Measurements from ENCODE around the gene KCNK3.

KCNK3 gene

DNA sequence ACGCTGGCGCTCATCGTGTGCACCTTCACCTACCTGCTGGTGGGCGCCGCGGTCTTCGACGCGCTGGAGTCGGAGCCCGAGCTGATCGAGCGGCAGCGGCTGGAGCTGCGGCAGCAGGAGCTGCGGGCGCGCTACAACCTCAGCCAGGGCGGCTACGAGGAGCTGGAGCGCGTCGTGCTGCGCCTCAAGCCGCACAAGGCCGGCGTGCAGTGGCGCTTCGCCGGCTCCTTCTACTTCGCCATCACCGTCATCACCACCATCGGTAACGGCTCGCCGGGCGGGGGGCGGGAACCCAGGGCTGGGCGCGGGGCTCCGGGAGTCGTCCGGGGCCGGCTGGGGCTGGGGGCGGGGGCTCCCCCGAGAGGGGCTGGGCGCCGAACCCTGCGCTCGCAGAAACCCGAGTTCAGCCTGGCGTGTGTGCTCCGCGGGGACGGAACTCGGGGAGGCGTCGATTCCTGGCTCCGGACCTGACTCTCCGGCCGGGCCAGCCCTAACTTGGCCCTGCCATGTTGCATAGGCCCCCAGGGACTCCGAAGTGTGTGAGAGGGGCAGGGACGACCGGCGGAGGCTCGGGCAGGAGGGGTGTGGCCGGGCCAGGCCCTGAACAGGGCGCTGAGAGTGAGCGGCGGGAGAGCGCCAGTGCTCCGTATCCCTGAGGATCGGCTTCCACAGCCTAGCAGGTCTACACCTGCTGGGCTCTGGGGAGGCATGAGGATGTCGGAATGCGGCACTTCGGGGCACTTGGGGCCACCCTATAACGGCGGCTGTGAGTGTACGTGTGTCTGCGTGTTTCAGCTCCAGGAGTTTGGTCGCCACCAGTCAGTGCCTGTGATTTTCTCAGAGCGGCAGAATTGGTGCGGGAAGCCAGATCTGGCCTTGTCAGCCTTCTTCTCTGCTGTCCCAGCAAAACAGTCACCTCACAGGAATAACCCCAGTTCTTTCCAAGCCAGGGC, 651 bp downstream of the KCNK3 start:
- DNase-seq, result peak; percentile 33

DNA sequence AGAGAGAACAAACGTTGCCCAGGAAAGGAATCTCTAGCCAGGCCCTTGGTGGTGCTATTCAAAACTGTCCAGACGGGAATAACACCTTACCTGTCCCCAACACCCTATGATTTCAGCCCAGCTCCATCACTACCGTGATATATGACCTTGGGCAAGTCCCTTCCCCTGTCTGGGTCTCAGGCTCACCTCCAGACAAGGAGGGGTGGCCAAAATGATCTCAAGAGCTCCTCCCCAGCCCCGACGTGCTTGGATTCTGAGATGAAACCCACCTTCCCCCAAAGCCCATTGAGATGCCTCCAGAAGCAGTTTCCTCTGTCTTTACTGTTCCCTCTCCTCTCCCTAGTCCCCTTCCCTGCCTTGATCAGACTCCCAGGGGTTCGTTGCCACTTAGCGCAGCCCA, 1.5 kb downstream of the KCNK3 start:
- no peak for DNase-seq

DNA sequence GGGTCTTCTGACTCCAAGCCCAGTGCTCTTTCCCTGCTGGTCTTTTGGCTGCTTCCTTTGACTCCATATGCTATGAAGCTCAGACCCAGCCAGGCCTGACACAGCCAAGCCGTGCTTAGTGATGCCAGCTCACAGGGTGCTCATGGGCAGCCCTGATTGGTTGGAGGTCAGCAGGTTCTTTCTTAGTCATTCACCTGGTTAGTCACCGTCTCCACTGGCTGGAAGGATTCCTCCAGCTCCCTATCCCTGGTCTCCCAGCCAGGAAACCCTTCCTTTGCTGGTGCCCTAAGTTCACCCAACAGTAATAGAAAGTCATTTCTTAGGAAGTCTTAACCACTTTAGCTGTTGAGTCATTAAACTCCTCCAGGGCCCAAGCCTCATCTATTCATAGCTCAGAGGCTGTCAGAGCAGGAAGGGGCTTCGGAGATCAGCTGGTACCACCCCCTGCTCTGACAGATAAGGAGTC, 3.9 kb downstream of the KCNK3 start:
- DNase-seq, result no peak

- no peak for DNase-seq
Observed at GRCh38 chr2:26697425-26697824, 4.9 kb downstream of the KCNK3 start.

GRCh38 chr2:26699295-26699694, 6.8 kb downstream of the KCNK3 start:
- DNase-seq, result no peak

- DNase-seq, result no peak
Observed at GRCh38 chr2:26700078-26700477, 7.6 kb downstream of the KCNK3 start.

DNA sequence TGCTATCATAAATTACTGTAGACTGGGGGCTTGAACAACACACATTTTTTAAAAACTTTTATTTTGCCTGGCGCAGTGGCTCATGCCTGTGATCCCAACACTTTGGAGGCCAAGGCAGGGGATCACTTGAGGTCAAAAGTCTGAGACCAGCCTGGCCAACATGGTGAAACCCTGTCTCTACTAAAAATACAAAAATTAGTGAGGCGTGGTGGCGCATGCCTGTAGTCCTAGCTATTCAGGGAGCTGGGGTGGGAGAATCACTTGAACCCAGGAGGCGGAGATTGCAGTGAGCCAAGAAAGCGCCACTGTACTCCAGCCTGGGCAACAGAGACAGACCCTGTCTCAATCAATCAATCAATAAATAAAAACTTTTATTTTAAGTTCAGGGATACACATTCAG, 9.1 kb downstream of the KCNK3 start:
- DNase-seq, result no peak

DNA sequence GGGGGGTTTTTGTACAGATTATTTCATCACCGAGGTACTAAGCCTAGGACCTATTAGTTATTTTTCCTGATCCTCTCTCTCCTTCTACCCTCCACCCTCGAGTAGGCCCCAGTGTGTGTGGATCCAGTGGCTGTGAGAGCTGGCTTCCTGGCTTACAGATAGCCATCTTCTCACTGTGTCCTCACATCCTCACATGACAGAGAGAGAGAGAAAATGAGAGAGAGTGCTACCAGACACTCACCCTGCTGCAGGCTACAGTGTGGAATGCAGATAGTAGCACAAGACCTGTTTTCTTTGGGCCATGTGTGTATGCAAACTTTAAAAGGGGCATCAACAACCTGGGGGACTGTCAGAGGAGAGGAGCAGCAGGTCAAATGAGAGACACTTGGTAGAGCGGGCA, 9.5 kb downstream of the KCNK3 start:
- no peak for DNase-seq

DNA sequence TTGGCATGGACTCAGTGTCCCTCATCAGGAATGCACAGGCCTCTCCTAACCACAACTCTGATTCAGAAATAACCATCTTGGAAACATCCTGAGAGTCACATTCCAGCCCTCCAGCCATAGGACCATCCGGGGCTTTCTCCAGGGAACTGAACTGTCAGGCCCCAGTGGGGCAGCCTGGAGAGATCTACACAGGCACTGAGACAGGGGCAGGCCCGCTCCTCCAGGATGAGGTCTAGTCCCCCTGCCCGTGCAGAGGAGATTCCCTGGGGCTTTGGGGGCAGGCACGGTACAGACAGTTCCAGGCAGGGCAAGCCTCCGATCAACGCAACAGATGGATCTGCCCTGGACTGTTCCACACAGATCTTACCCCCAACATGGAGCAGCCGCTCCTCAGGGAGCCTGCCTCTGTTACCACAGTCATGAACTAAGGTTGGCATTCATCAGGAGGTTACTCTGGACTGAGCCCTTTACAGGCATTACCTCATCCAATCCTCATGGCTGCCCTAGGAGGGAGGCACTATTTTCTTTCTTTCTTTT, 12.0 kb downstream of the KCNK3 start:
- DNase-seq, result no peak

DNA sequence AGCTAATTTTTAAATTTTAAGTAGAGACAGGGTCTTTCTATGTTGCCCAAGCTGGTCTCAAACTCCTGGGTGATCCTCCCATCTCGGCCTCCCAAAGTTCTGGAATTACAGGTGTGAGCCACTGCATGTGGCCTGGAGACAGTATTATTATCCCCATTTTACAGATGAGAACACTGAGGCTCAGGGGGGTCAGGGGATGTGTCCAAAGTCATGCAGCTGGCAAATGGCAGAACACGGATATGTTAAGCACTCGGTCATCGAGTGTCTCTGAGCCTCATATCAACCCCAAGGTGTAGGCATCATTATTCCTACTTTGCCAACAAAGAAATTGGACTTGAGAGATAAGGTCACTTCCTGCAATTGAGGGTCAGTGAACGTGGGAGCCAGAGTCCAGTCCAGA, 12.6 kb downstream of the KCNK3 start:
- DNase-seq, result no peak

- no peak for DNase-seq
Observed at GRCh38 chr2:26706093-26706492, 13.6 kb downstream of the KCNK3 start.

- DNase-seq, result no peak
Observed at GRCh38 chr2:26706616-26707473, 14.3 kb downstream of the KCNK3 start.

DNA sequence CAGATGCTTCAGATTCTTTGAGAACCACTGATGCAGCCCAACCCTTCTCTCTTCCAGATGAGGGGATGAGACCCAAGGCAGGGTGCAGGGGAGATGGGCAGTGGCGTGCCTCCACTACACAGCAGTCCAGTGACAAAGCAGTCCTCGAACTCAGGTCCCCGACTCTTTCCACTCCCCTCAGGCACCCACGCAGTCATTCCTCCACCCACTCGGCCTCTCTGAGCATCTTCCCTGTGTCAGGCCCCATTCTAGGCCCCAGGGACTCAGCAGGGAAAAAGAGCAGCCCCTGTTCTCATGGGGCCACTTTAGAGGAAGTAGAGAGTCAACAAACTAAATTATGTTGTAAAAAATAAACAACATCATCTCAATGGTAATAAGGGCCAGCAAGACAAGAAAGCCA, 15.2 kb downstream of the KCNK3 start:
- no peak for DNase-seq

- no peak for DNase-seq
Observed at GRCh38 chr2:26708457-26708856, 15.9 kb downstream of the KCNK3 start.

DNA sequence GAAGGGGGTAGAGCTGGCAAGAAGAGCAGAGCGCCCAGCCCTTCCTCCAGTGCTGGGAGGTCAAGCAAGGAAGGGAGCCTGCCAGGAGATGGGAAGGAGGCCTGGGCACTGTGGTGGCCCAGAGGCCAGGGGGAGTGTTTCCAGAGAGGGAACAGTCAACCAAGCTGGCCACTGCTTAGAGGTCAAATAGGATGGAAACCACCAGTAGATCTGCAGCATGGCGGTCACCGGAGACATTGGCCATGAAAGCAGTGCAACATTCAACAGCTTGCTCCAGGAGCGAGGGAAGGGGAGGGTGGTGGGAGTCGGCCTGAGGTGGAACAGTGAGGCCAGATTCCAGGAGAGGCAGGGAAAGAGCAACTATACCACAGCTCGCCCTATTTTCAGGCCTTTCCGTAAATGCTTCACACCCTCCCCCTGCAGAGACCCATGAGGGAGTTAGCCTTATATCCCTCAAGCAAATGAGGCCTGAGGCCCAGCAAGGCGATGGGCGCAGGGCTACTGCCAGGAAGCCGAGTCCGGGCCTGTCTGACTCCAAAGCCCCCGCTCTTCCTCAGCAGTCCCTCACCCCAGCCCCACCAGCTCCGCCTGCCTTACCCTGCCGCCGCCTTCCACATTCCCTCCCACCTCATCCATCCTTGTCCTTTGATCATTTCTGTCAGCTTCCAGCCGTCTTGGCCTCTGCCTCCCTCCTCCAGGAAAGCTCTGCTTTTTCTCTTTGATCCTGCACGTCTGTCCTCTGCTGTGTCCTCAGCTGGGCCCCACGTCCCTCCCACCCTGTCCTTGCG, 17.0 kb downstream of the KCNK3 start:
- DNase-seq, result no peak

GRCh38 chr2:26710145-26710544, 17.6 kb downstream of the KCNK3 start:
- DNase-seq, result no peak

GRCh38 chr2:26710743-26711456, 18.4 kb downstream of the KCNK3 start:
- DNase-seq, result no peak

DNA sequence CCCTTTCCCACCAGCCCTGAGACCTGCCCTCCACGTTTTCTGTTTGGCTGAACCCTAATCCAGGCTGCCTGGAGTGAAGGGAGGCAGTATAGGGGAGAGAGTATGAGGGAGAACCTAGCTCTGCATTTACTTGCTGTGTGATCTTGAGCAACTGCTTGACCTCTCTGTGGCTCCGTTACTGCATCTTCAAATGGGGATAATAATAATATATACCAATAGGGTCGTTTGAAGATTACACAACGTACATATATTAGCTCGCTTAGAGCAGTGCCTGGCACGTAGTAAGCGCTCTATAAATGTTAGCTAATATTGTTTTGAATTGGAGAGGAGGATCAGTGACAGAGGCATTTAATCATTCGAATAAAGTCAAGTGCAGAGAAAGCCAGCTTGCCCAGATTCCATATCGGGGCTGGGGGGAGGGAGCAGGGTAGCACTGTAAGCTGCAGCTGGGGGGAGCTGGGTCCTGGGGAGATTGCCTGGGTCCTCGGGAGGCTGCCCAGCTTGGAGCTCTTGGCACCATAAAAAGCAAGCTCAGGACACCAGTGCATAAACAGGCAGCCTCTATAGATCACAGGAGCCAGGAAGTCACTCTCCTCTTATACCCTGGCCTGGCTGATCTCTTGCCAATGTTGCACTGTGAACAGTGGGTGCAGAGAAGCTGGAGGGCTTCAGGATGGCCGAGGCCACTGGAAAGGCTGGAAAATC, 19.1 kb downstream of the KCNK3 start:
- DNase-seq, result peak; percentile 42

GRCh38 chr2:26712486-26713465, 20.3 kb downstream of the KCNK3 start:
- DNase-seq, result peak; percentile 81
